AG04449 (cell line): ENCODE results near the gene HSPA9.

Source experiments
- CTCF ChIA-PET: fragments of 350-600 bp; formaldehyde crosslinking; extraction: SDS; loops from one replicate; lab custom pipeline; 2021; ENCODE audit warnings: antibody characterized with exemption; lab: Yijun Ruan, JAX
- POLR2A ChIA-PET: fragments of 400-600, 350-600 bp; formaldehyde crosslinking; extraction: SDS; loops from one replicate; lab custom pipeline; 2020; ENCODE audit warnings: antibody characterized with exemption, inconsistent platforms; lab: Yijun Ruan, JAX
- DNase-seq: peaks from one replicate; pipeline ENCODE4 v3.0.0-alpha.2; 2010; ENCODE audit warnings: low read depth, low spot score
- H3K4me3 ChIP-seq: 2 replicates; pipeline ENCODE4 v1.5.1; 2011; ENCODE audit warnings: low read depth, mild to moderate bottlenecking, control low read depth, low read length
- CTCF ChIP-seq: IDR thresholded peaks from one replicate; pipeline ENCODE4 v1.5.1; 2011; ENCODE audit warnings: mild to moderate bottlenecking, moderate library complexity, low read length, control low read depth, inconsistent platforms; ENCODE audit not compliant: insufficient read depth; ENCODE audit errors: missing control alignments

Gene HSPA9

DNA sequence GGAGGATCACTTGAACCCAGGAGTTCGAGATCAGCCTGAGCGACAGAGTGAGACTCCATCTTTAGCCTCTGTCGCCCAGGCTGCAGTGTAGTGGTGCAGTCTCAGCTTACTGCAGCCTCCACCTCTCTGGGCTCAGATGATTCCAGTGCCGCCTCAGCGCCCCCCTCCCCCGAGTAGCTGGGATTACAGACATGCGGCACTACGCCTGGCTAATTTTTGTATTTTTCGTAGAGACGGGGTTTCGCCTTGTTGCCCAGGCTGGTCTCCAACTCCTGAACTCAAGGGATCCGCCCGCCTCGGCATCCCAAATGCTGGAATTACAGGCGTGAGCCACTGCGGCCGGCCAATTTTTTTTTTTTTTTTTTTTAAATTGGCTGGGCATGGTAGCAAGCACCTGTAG, 2.3 kb upstream of the HSPA9 start:
- TF ChIP-seq CTCF: no peak
- DNase-seq: no peak
- POLR2A ChIA-PET: no interaction called here
- CTCF ChIA-PET: interaction anchor here (0.9 to 2.2 kb wide), 7 partner anchors 10 to 695 kb away, joined by 3 to 12 read pairs (median 5); no protein-coding TSS in a partner anchor
- no peak overlapping the region for H3K4me3 ChIP-seq

GRCh38 chr5:138574744-138575193, 432 bp downstream of the HSPA9 start:
- no peak for DNase-seq
- ChIA-PET POLR2A (interaction anchor here (1.0 to 1.7 kb wide), 2 partner anchors 110 to 718 kb away, joined by 3 to 6 read pairs; partner anchors contain the start of gene MATR3), CTCF (interaction anchor here (1.0 to 1.8 kb wide), 3 partner anchors 10 to 27 kb away, joined by 3 to 4 read pairs (median 4); no protein-coding TSS in a partner anchor)

DNA sequence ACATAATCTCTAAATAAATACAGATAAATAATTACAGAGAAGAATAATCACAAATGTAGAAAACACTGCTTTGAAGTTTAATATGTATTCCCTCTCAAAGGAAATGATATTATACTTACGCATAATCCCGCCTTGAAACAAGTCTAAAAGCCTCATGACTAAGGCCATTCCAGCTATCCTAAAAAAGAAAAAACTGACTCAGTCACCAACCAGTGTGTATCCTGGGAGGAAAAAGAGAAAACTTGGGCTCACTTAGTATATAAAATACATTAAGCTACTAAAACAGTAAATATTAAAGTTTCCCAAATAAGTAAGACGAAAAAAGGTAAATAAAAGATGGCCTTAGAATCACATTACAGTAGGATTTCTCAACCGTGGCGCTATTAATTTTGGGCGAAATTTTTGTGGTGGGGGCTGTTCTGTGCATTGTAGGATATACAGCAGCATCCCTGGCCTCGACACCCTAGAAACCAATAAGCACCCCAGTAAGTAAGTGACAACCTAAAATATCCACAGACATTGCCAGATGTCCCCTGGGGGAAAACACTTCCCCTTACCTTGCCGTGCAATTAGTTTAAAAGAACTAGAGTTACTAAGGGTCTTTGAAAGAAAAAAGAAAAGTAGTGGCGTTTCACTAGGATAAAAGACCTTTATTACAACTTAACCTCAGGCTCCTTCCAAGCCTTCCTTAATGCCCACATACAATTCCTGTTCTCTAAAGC, 1.1 kb downstream of the HSPA9 start:
- no peak for TF ChIP-seq CTCF
- POLR2A ChIA-PET: interaction anchor here (0.7 to 1.7 kb wide), 3 partner anchors 10 to 719 kb away, joined by 3 to 6 read pairs (median 3); partner anchors contain the start of genes EGR1 and MATR3
- H3K4me3 ChIP-seq: peak overlapping the region; percentile 96
- no peak for DNase-seq
- CTCF ChIA-PET: interaction anchor here (1.2 kb wide), 1 partner anchor 26 kb away, joined by 4 read pairs; no protein-coding TSS in a partner anchor

More at GRCh38 chr5:138574744-138575193, 432 bp downstream of the HSPA9 start:
- no peak for TF ChIP-seq CTCF
- peak overlapping the region; percentile 96 for H3K4me3 ChIP-seq

DNA sequence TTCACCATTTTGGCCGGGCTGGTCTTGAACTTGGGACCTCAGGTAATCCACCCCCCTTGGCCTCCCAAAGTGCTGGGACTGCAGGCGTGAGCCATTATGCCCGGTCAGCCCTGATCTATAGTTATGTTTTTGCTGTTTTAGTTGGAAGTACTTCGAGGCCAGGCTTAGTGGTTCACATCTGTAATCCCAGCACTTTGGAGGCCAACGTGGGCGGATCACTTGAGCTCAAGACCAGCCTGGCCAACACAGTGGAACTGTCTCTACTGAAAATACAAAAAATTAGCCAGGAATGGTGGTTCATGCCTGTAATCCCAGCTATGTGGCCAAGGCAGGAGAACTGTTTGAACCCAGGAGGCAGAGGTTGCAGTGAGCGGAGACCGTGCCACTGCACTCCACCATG, 2.0 kb downstream of the HSPA9 start:
- DNase-seq: no peak
- no peak overlapping the region for H3K4me3 ChIP-seq
- TF ChIP-seq CTCF: no peak
- ChIA-PET POLR2A (interaction anchor here (0.7 to 0.9 kb wide), 2 partner anchors 9 to 577 kb away, joined by 3 to 5 read pairs; no protein-coding TSS in a partner anchor), CTCF (no interaction called here)

- DNase-seq: no peak
- H3K4me3 ChIP-seq: no peak overlapping the region
- CTCF ChIA-PET: no interaction called here
- POLR2A ChIA-PET: interaction anchor here (0.7 kb wide), 1 partner anchor 10 kb away, joined by 3 read pairs; no protein-coding TSS in a partner anchor
- TF ChIP-seq CTCF: no peak
These were observed 4.3 kb downstream of the HSPA9 start for GRCh38 chr5:138570871-138571270.

- no peak for DNase-seq
- ChIA-PET CTCF (no interaction called here), POLR2A (no interaction called here)
- no peak overlapping the region for H3K4me3 ChIP-seq
- TF ChIP-seq CTCF: no peak
These were observed 5.4 kb downstream of the HSPA9 start for GRCh38 chr5:138569782-138570181.
